Osteoblast (primary cell): ENCODE results near the gene CNN2. TPM values are rescaled to one million over a fixed set of nuclear protein-coding genes. Genes with fewer than 3 reads are reported as not detected.

Experiments used
- DNase-seq: peaks from one replicate; pipeline ENCODE4 v3.0.0; 2011; ENCODE audit warnings: low spot score, mixed read lengths; ENCODE audit not compliant: insufficient read length; ENCODE audit errors: missing footprints
- H2AFZ ChIP-seq: 2 replicates; pipeline ENCODE4 v1.6.0; 2011; ENCODE audit warnings: mild to moderate bottlenecking, low read length
- H3K27ac ChIP-seq: 2 replicates; pipeline ENCODE4 v1.5.1; 2011; ENCODE audit warnings: mild to moderate bottlenecking, low read depth, low read length, moderate library complexity
- H3K27me3 ChIP-seq: 2 replicates; pipeline ENCODE4 v1.6.0; 2012; ENCODE audit warnings: mild to moderate bottlenecking, control low read depth, inconsistent platforms, low read length, moderate library complexity; ENCODE audit not compliant: insufficient read depth
- H3K36me3 ChIP-seq: 2 replicates; pipeline ENCODE4 v1.5.1; 2011; ENCODE audit warnings: mild to moderate bottlenecking, low read length, control low read depth, moderate library complexity; ENCODE audit not compliant: insufficient read depth
- H3K4me1 ChIP-seq: 2 replicates; pipeline ENCODE4 v1.5.1; 2011; ENCODE audit warnings: mild to moderate bottlenecking, low read length, control low read depth, moderate library complexity; ENCODE audit not compliant: insufficient read depth
- H3K4me2 ChIP-seq: 2 replicates; pipeline ENCODE4 v1.6.0; 2011; ENCODE audit warnings: mild to moderate bottlenecking, low read length; ENCODE audit not compliant: insufficient read depth
- H3K4me3 ChIP-seq: fragments of 200-600 bp; sonication (generic); 3 replicates; pipeline ENCODE4 v1.5.1; 2012; ENCODE audit warnings: mild to moderate bottlenecking, low read length, inconsistent platforms; ENCODE audit not compliant: insufficient read depth
- H3K79me2 ChIP-seq: 2 replicates; pipeline ENCODE4 v1.6.0; 2012; ENCODE audit warnings: mild to moderate bottlenecking, low read length, control low read depth, inconsistent platforms; ENCODE audit not compliant: insufficient read depth
- H3K9me3 ChIP-seq: 2 replicates; pipeline ENCODE4 v1.5.1; 2011; ENCODE audit warnings: low read depth, low read length, control low read depth
- H4K20me1 ChIP-seq: 2 replicates; pipeline ENCODE4 v1.6.0; 2012; ENCODE audit warnings: mild to moderate bottlenecking, low read length, control low read depth; ENCODE audit not compliant: insufficient read depth
- CTCF ChIP-seq: IDR thresholded peaks from 2 replicates; pipeline ENCODE4 v1.5.1; 2011; ENCODE audit warnings: mild to moderate bottlenecking, low read depth, low read length, moderate library complexity; ENCODE audit errors: extremely low read depth
- total RNA-seq: library from RNA; depleted of rRNA; stranded (reverse); fragments of >200 nt; gene quantifications from 2 replicates; pipeline ENCODE4 v1.2.3, GENCODE V29; 2012

Gene CNN2
- total RNA-seq, 1 donor: 594 TPM

- peaks cover 5% of the 10 kb centered on the region for H3K4me1 ChIP-seq
- H3K27ac ChIP-seq: no peak overlapping the region
- no peak overlapping the region for H3K4me3 ChIP-seq
- no peaks in the 10 kb centered on the region for H3K9me3 ChIP-seq
- peaks cover 24% of the 10 kb centered on the region for H3K27me3 ChIP-seq
- H3K36me3 ChIP-seq: peaks cover 9% of the 10 kb centered on the region
- no peaks in the 10 kb centered on the region for H3K79me2 ChIP-seq
- no peak for DNase-seq
- H3K4me2 ChIP-seq: no peak overlapping the region
- H2AFZ ChIP-seq: no peak overlapping the region
- no peak for TF ChIP-seq CTCF
- H4K20me1 ChIP-seq: peaks cover 6% of the 10 kb centered on the region
Measured at GRCh38 chr19:992670-993055, 33.7 kb upstream of the CNN2 start.

GRCh38 chr19:993361-993830, 33.0 kb upstream of the CNN2 start:
- no peak overlapping the region for H2AFZ ChIP-seq
- no peaks in the 10 kb centered on the region for H3K79me2 ChIP-seq
- no peaks in the 10 kb centered on the region for H3K9me3 ChIP-seq
- H3K4me2 ChIP-seq: no peak overlapping the region
- peaks cover 9% of the 10 kb centered on the region for H3K36me3 ChIP-seq
- H3K4me1 ChIP-seq: peaks cover 5% of the 10 kb centered on the region
- H3K27me3 ChIP-seq: peaks cover 31% of the 10 kb centered on the region
- H3K27ac ChIP-seq: no peak overlapping the region
- no peak for TF ChIP-seq CTCF
- H4K20me1 ChIP-seq: peaks cover 6% of the 10 kb centered on the region
- no peak overlapping the region for H3K4me3 ChIP-seq
- no peak for DNase-seq

GRCh38 chr19:993831-994393, 32.5 kb upstream of the CNN2 start:
- Histone ChIP-seq H3K9me3 (no peaks in the 10 kb centered on the region), H3K27ac (no peak overlapping the region), H2AFZ (no peak overlapping the region), H3K4me3 (no peak overlapping the region), H3K4me1 (peaks cover 5% of the 10 kb centered on the region), H3K4me2 (no peak overlapping the region), H3K27me3 (peaks cover 36% of the 10 kb centered on the region), H4K20me1 (peaks cover 6% of the 10 kb centered on the region), H3K36me3 (peaks cover 5% of the 10 kb centered on the region), H3K79me2 (no peaks in the 10 kb centered on the region)
- no peak for DNase-seq
- no peak for TF ChIP-seq CTCF

GRCh38 chr19:994516-994915, 31.9 kb upstream of the CNN2 start:
- Histone ChIP-seq H3K27me3 (peaks cover 42% of the 10 kb centered on the region), H3K4me3 (no peak overlapping the region), H4K20me1 (peaks cover 6% of the 10 kb centered on the region), H3K36me3 (peaks cover 5% of the 10 kb centered on the region), H3K9me3 (no peaks in the 10 kb centered on the region), H3K27ac (no peak overlapping the region), H3K79me2 (no peaks in the 10 kb centered on the region), H3K4me2 (no peak overlapping the region), H3K4me1 (peaks cover 5% of the 10 kb centered on the region), H2AFZ (no peak overlapping the region)
- no peak for TF ChIP-seq CTCF
- DNase-seq: no peak
